Activated CD4-positive, alpha-beta T cell treated with anti-CD3 and anti-CD28 coated beads for 4 hours (primary cell): Measurements from ENCODE around the gene SSMEM1.

Experiments used
- DNase-seq, 2 donors: peaks; one replicate each; pipeline ENCODE4 v3.0.0-alpha.2; 2020

SSMEM1 gene

DNA sequence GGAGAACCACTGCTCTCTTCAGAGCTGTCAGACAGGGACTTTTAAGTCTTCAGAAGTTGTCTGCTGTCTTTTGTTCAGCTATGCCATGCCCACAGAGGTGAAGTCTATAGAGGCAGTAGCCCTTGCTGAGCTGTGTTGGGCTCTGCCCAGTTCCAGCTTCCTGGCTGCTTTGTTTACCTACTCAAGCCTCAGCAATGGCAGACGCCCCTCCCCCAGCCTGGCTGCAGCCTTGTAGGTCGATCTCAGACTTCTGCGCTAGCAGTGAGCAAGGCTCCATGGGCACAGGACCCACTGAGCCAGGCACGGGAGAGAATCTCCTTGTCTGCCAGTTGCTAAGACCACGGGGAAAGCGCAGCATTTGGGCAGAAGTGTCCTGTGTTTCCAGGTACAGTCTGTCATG, 46.9 kb downstream of the SSMEM1 start:
- DNase-seq, result no peak

DNA sequence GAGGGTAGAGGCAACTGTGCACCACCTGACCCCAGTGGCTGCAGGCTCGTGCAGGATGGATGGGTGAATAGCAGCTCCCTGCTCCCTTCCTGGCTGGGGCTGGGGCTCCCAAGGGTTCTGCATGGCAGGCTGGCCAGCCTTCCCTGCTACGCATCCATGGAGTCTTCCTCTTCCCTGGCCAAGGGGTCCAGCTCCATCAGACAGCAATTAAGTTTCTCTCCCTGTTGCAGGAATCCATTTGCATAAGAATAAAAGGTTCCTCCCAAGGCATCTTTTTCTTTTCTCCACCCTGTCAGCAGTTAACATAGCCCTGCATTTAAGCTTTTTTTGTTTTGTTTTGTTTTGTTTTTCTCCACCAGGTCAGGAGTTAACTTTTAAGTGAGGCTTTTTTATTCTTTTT, 49.0 kb downstream of the SSMEM1 start:
- DNase-seq, result no peak

DNA sequence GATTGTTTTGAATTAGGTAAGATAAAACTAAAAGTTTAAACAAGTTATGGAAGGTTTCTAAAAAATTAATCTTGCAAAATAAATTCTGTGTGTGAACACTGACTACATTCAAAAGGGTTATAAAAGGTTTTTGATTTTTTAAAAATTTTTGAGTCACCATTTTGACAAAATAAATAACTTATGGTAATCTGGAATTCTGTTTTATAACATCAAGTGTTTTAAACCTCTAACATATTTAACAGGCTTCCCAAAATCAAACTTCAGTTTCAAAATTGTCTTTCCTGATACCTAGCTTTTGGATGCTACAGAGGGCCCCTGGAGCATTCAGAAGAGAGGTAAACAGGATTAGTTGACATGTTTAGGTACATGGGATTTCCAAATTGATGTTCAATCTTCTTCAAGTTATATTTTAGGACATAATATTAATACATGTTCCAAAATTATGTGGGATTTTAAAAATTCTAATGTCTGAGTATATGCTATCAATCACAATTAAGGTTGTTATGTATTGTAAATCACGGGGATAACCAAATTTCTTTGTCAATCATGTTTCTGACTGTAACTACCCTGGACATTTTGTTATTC, 50.9 kb downstream of the SSMEM1 start:
- no peak for DNase-seq

DNA sequence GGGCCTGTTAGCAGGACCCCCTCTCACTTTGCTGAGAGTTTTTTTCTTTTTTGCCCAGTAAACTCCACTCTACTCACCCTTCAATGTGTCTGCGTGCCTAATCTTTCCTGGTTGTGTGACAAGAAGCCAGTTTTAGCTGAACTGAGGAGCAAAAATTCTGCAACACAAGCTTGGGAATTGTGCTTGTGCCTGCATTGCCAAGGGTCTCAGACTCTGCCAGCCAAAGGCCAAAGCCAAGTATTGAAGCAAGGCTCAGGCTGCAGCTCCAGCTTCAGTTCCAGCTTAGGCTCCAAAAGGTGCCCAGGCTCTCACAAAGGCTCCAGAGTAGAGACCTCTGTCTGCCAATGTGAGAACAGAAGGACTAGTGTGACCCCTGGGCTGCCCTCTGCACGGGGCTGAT, 54.8 kb downstream of the SSMEM1 start:
- DNase-seq, result no peak

DNA sequence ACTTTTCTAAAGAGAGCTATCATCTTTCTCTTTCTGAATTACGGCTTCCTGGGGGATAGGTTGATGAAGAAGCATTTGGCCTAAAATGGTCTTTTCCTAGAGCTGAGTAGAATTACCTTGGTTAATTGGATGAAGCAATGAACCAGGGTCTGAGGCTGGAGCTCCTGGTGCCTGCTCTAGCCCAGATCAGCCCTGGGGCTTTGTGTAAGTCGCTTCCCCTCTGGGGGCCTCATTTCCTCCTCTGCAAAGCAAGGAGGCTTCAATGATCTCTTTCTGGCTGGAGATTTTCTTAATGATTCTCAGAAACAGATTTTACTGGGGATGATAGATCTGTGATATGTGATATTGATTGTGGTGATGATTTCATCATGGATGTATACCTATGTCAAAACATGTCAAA, 55.5 kb downstream of the SSMEM1 start:
- no peak for DNase-seq
